K562 (cell line): ENCODE data around the gene CPPED1. TPM values are rescaled to one million over a fixed set of nuclear protein-coding genes. Genes with fewer than 3 reads are reported as not detected.

ENCODE experiments used
- ATAC-seq: fragments of 200-7000 bp; cut with Tn5 transposase; 3 replicates; pipeline ENCODE4 v1.9.1; 2020; ENCODE audit warnings: moderate library complexity
- BruUV-seq: library from RNA; stranded (reverse); fragments of 400-500 nt; replicated peaks from 2 replicates; lab custom pipeline; 2021; lab: Mats Ljungman, UMichigan
- CTCF ChIA-PET: fragments of 300-600 bp; formaldehyde crosslinking; extraction: SDS; loops from one replicate; lab custom pipeline; 2021; ENCODE audit warnings: low intra/inter-chr PET ratio; lab: Yijun Ruan, JAX
- POLR2A ChIA-PET: fragments of 300-600, 350-650 bp; sonication (Branson Sonifier 250); formaldehyde crosslinking; extraction: SDS; loops from one replicate; lab custom pipeline; 2021; ENCODE audit warnings: antibody characterized with exemption, inconsistent platforms; lab: Yijun Ruan, JAX
- DNase-seq, 4 experiments: peaks; one replicate each; pipeline versions ENCODE4 v3.0.0 to v3.0.0-alpha.2; 2011 to 2018; ENCODE audit warnings: low spot score in 3 of 4, mixed read lengths in 3 of 4; ENCODE audit errors: extremely low read depth in 1 of 4
- FAIRE-seq: peaks from 2 replicates; lab custom pipeline; 2011; peaks lifted over from hg19 to GRCh38; lab: Jason Lieb, UNC
- H2AFZ ChIP-seq: 2 replicates; pipeline ENCODE4 v1.6.0; 2011; ENCODE audit warnings: low read depth, low read length, control low read depth, inconsistent platforms
- H3K27ac ChIP-seq: fragments of 200-600 bp; 3 replicates; pipeline ENCODE4 v1.8.0; 2011; ENCODE audit warnings: low read depth, mild to moderate bottlenecking, control low read depth, inconsistent platforms, low read length, moderate library complexity, mixed read lengths; ENCODE audit errors: extremely low read depth
- H3K27me3 ChIP-seq, 2 experiments: fragments of 300-600 bp in 1 of 2; 2 replicates in 1 of 2; 3 replicates in 1 of 2; pipeline versions ENCODE4 v1.6.0 to v1.8.0; 2011; ENCODE audit warnings: inconsistent platforms in 2 of 2, low read length in 2 of 2, mild to moderate bottlenecking in 1 of 2, mixed read lengths in 1 of 2, moderate library complexity in 1 of 2; ENCODE audit not compliant: control insufficient read depth in 2 of 2, insufficient read depth in 2 of 2
- H3K36me3 ChIP-seq: fragments of 300-600 bp; 3 replicates; pipeline ENCODE4 v1.8.0; 2011; ENCODE audit warnings: mild to moderate bottlenecking, low read length, inconsistent platforms; ENCODE audit not compliant: control insufficient read depth, insufficient read depth
- H3K4me1 ChIP-seq, 2 experiments: fragments of 200-600 bp in 1 of 2; replicated peaks in 1 of 2; 2 replicates in 1 of 2; 3 replicates in 1 of 2; pipeline versions ENCODE4 v1.5.1 to v1.8.0; 2011; ENCODE audit warnings: inconsistent platforms in 2 of 2, low read length in 2 of 2, mild to moderate bottlenecking in 1 of 2, mixed read lengths in 1 of 2, moderate library complexity in 1 of 2; ENCODE audit not compliant: control insufficient read depth in 2 of 2, insufficient read depth in 2 of 2
- H3K4me2 ChIP-seq: 2 replicates; pipeline ENCODE4 v1.6.1; 2011; ENCODE audit warnings: low read length, control low read depth, inconsistent platforms, mixed read lengths; ENCODE audit not compliant: insufficient read depth
- H3K4me3 ChIP-seq: fragments of 200-600 bp; sonication (generic), shearing (Covaris generic); 2 replicates; pipeline ENCODE4 v1.5.1; 2016; ENCODE audit warnings: control low read depth, inconsistent platforms
- H3K79me2 ChIP-seq: fragments of 200-600 bp; 3 replicates; pipeline ENCODE4 v1.8.0; 2011; ENCODE audit warnings: low read length, inconsistent platforms; ENCODE audit not compliant: control insufficient read depth, insufficient read depth
- H3K9ac ChIP-seq, 2 experiments: 2 replicates each; pipeline versions ENCODE4 v1.6.0 to v1.6.1; 2011; ENCODE audit warnings: low read depth in 2 of 2, low read length in 2 of 2, control low read depth in 1 of 2, inconsistent platforms in 1 of 2, mild to moderate bottlenecking in 1 of 2, mixed read lengths in 1 of 2; ENCODE audit not compliant: insufficient read depth in 1 of 2
- H3K9me1 ChIP-seq: one replicate; pipeline ENCODE4 v1.6.0; 2011; ENCODE audit warnings: inconsistent platforms, mild to moderate bottlenecking, low read length, moderate library complexity; ENCODE audit not compliant: control insufficient read depth, insufficient read depth
- H3K9me3 ChIP-seq: replicated peaks from 2 replicates; pipeline ENCODE4 v1.5.1; 2011; ENCODE audit warnings: low read depth, low read length, inconsistent platforms; ENCODE audit not compliant: control insufficient read depth, insufficient read depth
- H4K20me1 ChIP-seq: replicated peaks from 2 replicates; pipeline ENCODE4 v1.6.1; 2011; ENCODE audit warnings: low read length, inconsistent platforms, mixed read lengths; ENCODE audit not compliant: control insufficient read depth, insufficient read depth
- GABPA ChIP-seq: fragments of 200-800 bp; sonication (Bioruptor generic); conservative IDR thresholded peaks from 2 replicates; pipeline ENCODE4 v1.6.1; 2016; ENCODE audit warnings: low read depth, missing genetic modification characterization, missing compliant biosample characterization
- MEF2A ChIP-seq: IDR thresholded peaks from 2 replicates; pipeline ENCODE4 v1.6.1; 2011; ENCODE audit warnings: low read depth, mild to moderate bottlenecking, low read length, moderate library complexity; ENCODE audit not compliant: control insufficient read depth
- NCOA1 ChIP-seq: fragments of 450-650 bp; IDR thresholded peaks from 2 replicates; pipeline ENCODE4 v1.6.1; 2016; ENCODE audit warnings: low read depth
- TBP ChIP-seq: optimal IDR thresholded peaks from 2 replicates; pipeline ENCODE3; 2011; ENCODE audit warnings: low read depth, low read length, improper control_type of control experiment
- THRB ChIP-seq: fragments of 450-650 bp; formaldehyde crosslinking; conservative IDR thresholded peaks from 2 replicates; pipeline ENCODE4 v1.4.0; 2022; ENCODE audit warnings: mild to moderate bottlenecking, missing genetic modification characterization
- ZBTB33 ChIP-seq: sonication (generic); formaldehyde crosslinking; IDR thresholded peaks from 2 replicates; pipeline ENCODE4 v1.8.1; 2023; ENCODE audit warnings: mild to moderate bottlenecking, missing genetic modification reagents
- ZNF347 ChIP-seq: fragments of 450-650 bp; formaldehyde crosslinking; IDR thresholded peaks from 2 replicates; pipeline ENCODE4 v1.4.0; 2020; ENCODE audit warnings: low read depth, mild to moderate bottlenecking, moderate library complexity
- WGBS: fragments of 100-300 bp; shearing (Covaris generic); methylation state at CpG from one replicate; pipeline ENCODE4 v1.1.6; 2016; ENCODE audit warnings: low coverage, mixed read lengths; ENCODE audit not compliant: insufficient coverage; ENCODE audit errors: missing lambda C conversion rate; 5-methylcytosine and 5-hydroxymethylcytosine counted together
- in situ Hi-C: fragments of 300-500 bp; cut with MboI; formaldehyde crosslinking; loops from 4 replicates; pipeline ENCODE4 v1.15.0; 2018; ENCODE audit warnings: inconsistent platforms, mixed read lengths
- intact Hi-C: fragments of 100-400 bp; cut with micrococcal nuclease; formaldehyde crosslinking; loops from 2 replicates; pipeline ENCODE4 v1.14.2; 2022
- polyA plus RNA-seq, 8 experiments: library from polyadenylated mRNA; depleted of rRNA in 4 of 8; stranded (reverse) in 5 of 8; unstranded in 3 of 8; fragments of >200 nt; fragmentation: Nextera tagmentation in 2 of 8; fragmentation: Illumina TruSeq in 1 of 8; extraction: Ambion mirVana in 2 of 8; extraction: Trizol in 1 of 8; gene quantifications; 2 replicates each; pipeline versions ENCODE4 v1.2.1 to v1.2.3, GENCODE V29; 2011 to 2014; ENCODE audit warnings: inconsistent platforms in 1 of 8, missing spikeins in 1 of 8
- total RNA-seq, 7 experiments: library from RNA; depleted of rRNA in 6 of 7; stranded (reverse); fragments of >200 nt in 6 of 7; fragmentation: Illumina TruSeq in 2 of 7; extraction: Trizol in 2 of 7; gene quantifications; 2 replicates each; pipeline versions ENCODE4 v1.2.1 to v1.2.3, GENCODE V29; 2011 to 2021; ENCODE audit warnings: low replicate concordance in 1 of 7

CPPED1 gene
- total and polyA plus RNA-seq, 9 of the 15 experiments (the other 6 are each of a cell fraction or from before 2014, with no cell fraction given): 7.5 to 25.7 (median 16.9) TPM

DNA sequence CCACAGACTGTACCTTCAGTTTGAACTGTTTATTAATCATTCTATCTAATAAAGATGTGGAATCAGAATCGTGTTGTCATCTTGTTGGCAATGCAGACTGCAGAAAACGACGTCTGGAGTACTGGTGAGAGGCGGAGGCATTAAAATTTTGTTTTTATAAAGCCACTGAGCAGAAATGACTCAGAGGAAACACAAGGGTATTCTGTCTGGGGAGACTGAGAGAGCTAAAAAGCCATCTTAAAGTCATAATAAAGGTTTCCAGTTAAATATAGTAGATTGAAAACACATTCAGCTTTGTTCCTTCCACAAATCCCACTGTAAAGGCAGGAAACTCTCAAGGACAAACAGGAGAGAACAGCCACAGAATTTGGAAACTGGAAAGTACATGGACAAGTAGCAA is 74.2 kb downstream of the CPPED1 start (continued):
- no peak for TF ChIP-seq THRB (CRISPR knock-in tag)
- TF ChIP-seq MEF2A: no peak
- no peak for TF ChIP-seq NCOA1

- no peak for TF ChIP-seq GABPA (tag)
- no peak for TF ChIP-seq TBP
- no peak for TF ChIP-seq ZBTB33 (CRISPR knock-in tag)
- no peak for TF ChIP-seq ZNF347 (CRISPR knock-in tag)
- Histone ChIP-seq H2AFZ (no peak overlapping the region), H3K4me1 (no peaks in the 10 kb centered on the region), H3K27me3 (no peaks in the 10 kb centered on the region; a peak in 1 of 5 replicates), H3K4me2 (no peak overlapping the region), H4K20me1 (no peaks in the 10 kb centered on the region), H3K9ac (no peak overlapping the region), H3K27ac (no peak overlapping the region), H3K4me3 (no peak overlapping the region), H3K9me3 (peaks cover 6% of the 10 kb centered on the region; the same call in 1 of the 2 replicates), H3K9me1 (no peaks in the 10 kb centered on the region), H3K36me3 (no peaks in the 10 kb centered on the region), H3K79me2 (no peaks in the 10 kb centered on the region)
- intact Hi-C loops (no loop called here), in situ Hi-C loops (no loop called here)
- no peak for ATAC-seq
- DNase-seq: no peak
- BruUV-seq: no TSS peak
- ChIA-PET POLR2A (interaction anchor here (0.5 kb wide), 1 partner anchor 296 kb away, joined by 3 read pairs; no protein-coding TSS in a partner anchor), CTCF (no interaction called here)
- whole genome bisulfite sequencing: 67% methylated on average over 5 of the region's 5 CpGs
- no peak for FAIRE-seq
Observed at GRCh38 chr16:12728469-12728868, 75.2 kb downstream of the CPPED1 start.
